ENCODE measurements around the gene VKORC1. TPM values are rescaled to one million over a fixed set of nuclear protein-coding genes. Genes with fewer than 3 reads are reported as not detected.
"Not testable (repeated sequence)": the region's sequence is repeated elsewhere in the genome, so short reads cannot be mapped to it uniquely, and the experiment has no call there.

VKORC1 gene
- total and polyA plus RNA-seq, 2 of the 4 experiments (the other 2 are of a cell fraction): 65.2 to 317 TPM

DNA sequence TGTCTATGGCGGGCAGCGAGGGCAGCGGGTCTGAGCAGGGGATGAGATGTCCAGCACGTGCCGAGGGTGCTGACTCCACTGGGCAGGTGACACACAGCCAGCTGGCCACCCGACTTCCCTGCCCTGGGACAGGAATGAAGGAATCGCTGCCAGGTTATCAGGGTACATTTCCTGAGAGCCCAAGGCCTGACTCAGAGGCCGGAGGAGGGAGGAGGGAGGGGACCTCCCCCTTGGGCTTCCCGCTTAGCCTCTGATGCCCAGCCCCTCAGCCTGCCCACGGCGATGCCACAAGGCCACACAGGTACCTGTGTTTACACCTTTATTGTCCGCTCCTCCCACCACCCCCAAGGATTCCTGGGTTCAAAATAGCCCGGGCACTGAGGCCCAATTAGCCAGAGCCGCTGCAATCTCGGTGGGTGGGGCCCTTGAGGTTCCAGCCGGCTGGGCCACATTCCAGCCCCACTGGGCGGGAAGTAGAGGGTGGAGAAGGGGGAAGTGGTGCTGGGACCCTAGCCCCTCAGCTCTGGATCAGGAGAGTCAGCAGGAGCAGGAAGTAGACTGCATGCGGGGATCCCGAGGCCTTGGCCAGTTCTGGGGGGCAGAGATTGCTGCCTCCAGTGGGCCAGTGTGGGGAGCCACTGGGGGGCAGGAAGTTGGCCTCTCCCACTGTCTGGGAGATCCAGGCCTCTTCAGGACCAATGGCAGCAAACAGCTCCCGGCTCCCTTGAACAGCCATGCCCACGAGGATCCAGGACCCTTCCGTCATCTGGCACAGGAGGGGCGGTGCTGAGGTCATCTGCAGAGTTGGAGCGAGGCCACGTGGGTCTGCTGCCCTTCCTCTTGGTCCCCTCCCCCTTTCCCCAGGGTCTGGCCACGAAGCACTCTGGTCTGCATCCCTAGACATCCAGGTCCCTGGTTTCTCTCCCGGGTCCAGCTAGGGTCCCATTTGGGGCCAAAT, 44.3 kb upstream of the VKORC1 start (continued):
- TF ChIP-seq, protein P1, sequence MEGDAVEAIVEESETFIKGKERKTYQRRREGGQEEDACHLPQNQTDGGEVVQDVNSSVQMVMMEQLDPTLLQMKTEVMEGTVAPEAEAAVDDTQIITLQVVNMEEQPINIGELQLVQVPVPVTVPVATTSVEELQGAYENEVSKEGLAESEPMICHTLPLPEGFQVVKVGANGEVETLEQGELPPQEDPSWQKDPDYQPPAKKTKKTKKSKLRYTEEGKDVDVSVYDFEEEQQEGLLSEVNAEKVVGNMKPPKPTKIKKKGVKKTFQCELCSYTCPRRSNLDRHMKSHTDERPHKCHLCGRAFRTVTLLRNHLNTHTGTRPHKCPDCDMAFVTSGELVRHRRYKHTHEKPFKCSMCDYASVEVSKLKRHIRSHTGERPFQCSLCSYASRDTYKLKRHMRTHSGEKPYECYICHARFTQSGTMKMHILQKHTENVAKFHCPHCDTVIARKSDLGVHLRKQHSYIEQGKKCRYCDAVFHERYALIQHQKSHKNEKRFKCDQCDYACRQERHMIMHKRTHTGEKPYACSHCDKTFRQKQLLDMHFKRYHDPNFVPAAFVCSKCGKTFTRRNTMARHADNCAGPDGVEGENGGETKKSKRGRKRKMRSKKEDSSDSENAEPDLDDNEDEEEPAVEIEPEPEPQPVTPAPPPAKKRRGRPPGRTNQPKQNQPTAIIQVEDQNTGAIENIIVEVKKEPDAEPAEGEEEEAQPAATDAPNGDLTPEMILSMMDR (conservative IDR thresholded peaks at IDR 0.05; ENCODE audit: low read depth, low read length): no peak
- TF ChIP-seq POLR2A (IDR thresholded peaks at IDR 0.05; ENCODE audit: low read depth, low read length) (no peak), MAFK (IDR thresholded peaks at IDR 0.05; ENCODE audit: low read depth, low read length) (no peak), NFE2L2 (IDR thresholded peaks at IDR 0.05; ENCODE audit: low read depth, low read length) (no peak)

DNA sequence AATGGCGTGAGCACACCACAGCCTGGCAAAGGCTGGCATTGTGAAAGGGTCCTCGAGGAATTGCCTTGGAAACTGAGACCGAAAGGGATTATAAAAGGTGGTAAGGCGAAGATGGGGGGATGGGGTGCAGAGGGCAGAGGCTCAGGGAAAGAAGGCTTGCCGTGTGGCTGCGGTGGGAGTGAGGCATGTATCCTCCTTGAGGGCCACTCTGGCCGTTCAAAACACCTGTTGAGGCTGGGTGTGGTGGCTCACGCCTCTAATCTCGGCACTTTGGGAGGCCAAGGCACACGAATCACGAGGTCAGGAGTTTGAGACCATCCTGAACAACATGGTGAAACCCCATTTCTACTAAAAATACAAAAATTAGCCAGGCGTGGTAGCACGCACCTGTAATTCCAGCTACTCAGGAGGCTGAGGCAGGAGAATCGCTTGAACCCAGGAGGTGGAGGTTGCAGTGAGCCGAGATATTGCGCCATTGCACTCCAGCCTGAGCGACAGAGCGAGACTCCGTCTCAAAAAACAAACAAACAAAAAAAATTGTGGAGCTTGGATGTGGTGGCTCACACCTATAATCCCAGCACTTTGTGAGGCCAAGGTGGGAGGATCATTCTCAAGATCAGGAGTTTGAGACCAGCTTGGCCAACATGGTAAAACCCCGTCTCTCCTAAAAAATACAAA, 42.4 kb upstream of the VKORC1 start:
- H2AFZ ChIP-seq (replicated peaks; ENCODE audit: low read length, poor library complexity); ATAC-seq (ENCODE audit: low read depth); H2BK120ac ChIP-seq (ENCODE audit: low read depth, low read length); dilution Hi-C loops (cut with HindIII; ENCODE audit: low sequenced_read_pairs, unreplicated experiment); H4K91ac ChIP-seq (ENCODE audit: insufficient read depth, low read depth, low read length); H3K4me3 ChIP-seq (ENCODE audit: insufficient read depth, low read depth, low read length); H2BK20ac ChIP-seq (ENCODE audit: low read depth, low read length); H3K4ac ChIP-seq (ENCODE audit: low read depth, low read length); H2BK5ac ChIP-seq (ENCODE audit: low read depth, low read length, poor library complexity, severe bottlenecking); H2AK9ac ChIP-seq (replicated peaks; ENCODE audit: low read depth, low read length, poor library complexity); H3K14ac ChIP-seq (replicated peaks; ENCODE audit: low read depth, low read length); H3K36me3 ChIP-seq (ENCODE audit: control insufficient read depth, insufficient read depth, low read length); H3K9ac ChIP-seq (ENCODE audit: low read depth, low read length); H3K9me3 ChIP-seq (ENCODE audit: control insufficient read depth, insufficient read depth, low read length); H3K27me3 ChIP-seq (ENCODE audit: control insufficient read depth, insufficient read depth, low read length); H4K20me1 ChIP-seq (ENCODE audit: insufficient read depth, low read length); H3K4me2 ChIP-seq (ENCODE audit: low read depth, low read length); in situ Hi-C loops (cut with MboI; ENCODE audit: low sequenced_read_pairs); BruUV-seq (replicated peaks); H4K5ac ChIP-seq (ENCODE audit: low read depth, low read length); H3K18ac ChIP-seq (ENCODE audit: low read depth, low read length); H3K79me1 ChIP-seq (ENCODE audit: low read depth in 1 of 2, low read length in 2 of 2); H3K56ac ChIP-seq (ENCODE audit: extremely low read depth, insufficient read depth, low read length); intact Hi-C loops (cut with micrococcal nuclease); H2AK5ac ChIP-seq (ENCODE audit: low read depth, low read length); H4K8ac ChIP-seq (ENCODE audit: low read depth in 2 of 2, low read length in 2 of 2); H3K23ac ChIP-seq (ENCODE audit: low read depth, low read length); CTCF ChIA-PET; H3K27ac ChIP-seq (ENCODE audit: insufficient read depth, low read length); POLR2A ChIA-PET (ENCODE audit: unreplicated experiment); DNase-seq: not testable (repeated sequence)
- WGBS, 2 experiments (ENCODE audit: extremely low coverage in 2 of 2, insufficient read length in 1 of 2): 86% methylated on average over 5 of the region's 20 CpGs; no CpG with 5 or more reads in 1 of the 2 experiments
- Histone ChIP-seq H2BK15ac (ENCODE audit: low read depth, low read length) (0 out of 3 replicates have a peak overlapping the region, but pooled peaks have one; percentile 12), H3K4me1 (ENCODE audit: control insufficient read depth, insufficient read depth, low read length) (peaks cover 19% of the 10 kb centered on the region), H3K9me1 (ENCODE audit: insufficient read depth, low read length) (peaks cover 11% of the 10 kb centered on the region)
